Mononuclear cell (primary cell): ENCODE results near the gene NR1H4. TPM values are rescaled to one million over a fixed set of nuclear protein-coding genes. Genes with fewer than 3 reads are reported as not detected.

Experiments used
- H3K27me3 ChIP-seq: 2 replicates; pipeline ENCODE4 v1.6.0; 2011; ENCODE audit warnings: low read length, control low read depth; ENCODE audit not compliant: insufficient read depth
- H3K4me1 ChIP-seq: 2 replicates; pipeline ENCODE4 v1.5.1; 2011; ENCODE audit warnings: mild to moderate bottlenecking, low read length, control low read depth; ENCODE audit not compliant: insufficient read depth
- H3K4me3 ChIP-seq: 2 replicates; pipeline ENCODE4 v1.5.1; 2011; ENCODE audit warnings: mild to moderate bottlenecking, low read length, moderate library complexity
- H3K9me3 ChIP-seq: 2 replicates; pipeline ENCODE4 v1.5.1; 2011; ENCODE audit warnings: low read depth, mild to moderate bottlenecking, control low read depth, low read length
- total RNA-seq: library from RNA; depleted of rRNA; stranded (reverse); fragments of >200 nt; gene quantifications from one replicate; pipeline ENCODE4 v1.2.3, GENCODE V29; 2012

Gene NR1H4
- total RNA-seq, 1 donor, result 0.10 TPM

DNA sequence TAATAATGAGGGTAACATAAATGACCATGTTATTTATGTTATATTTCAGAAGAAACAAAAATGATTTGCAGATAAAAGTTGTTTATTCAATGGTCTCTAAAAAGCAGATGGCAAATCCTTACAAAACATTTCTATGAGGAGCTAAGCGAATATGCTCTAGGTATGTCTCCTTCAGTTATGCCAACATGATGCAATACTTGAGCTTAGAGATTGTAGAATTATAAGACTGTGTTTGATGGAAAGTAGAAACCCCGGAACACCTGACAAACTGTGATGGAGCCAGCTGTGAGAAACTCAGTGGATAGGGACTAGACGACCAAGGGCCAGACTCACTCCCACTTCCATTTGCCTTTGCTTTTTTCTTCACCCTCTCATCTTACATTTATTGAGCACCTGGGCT is 17.8 kb upstream of the NR1H4 start:
- Histone ChIP-seq H3K4me3 (no peak overlapping the region), H3K4me1 (no peaks in the 10 kb centered on the region), H3K9me3 (no peaks in the 10 kb centered on the region), H3K27me3 (no peaks in the 10 kb centered on the region)

DNA sequence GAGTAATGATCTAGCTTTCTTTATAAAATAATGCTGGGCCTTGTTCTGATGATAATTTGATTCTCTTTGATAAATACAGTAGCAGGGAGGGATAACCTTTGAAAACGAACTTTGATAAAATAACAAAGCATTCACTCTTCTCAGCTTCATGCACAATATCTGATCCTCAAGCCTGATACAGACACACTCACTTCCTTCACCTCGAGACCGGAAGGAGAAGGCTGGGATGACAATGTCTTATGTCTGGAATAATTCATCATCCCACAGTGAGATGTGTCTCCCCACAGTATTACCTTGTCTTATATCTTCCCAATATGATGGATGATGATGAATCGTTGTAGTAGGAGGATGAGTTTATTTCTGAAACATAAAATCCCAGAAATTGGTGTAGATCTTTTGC is 15.5 kb upstream of the NR1H4 start:
- Histone ChIP-seq H3K27me3 (no peaks in the 10 kb centered on the region), H3K9me3 (no peaks in the 10 kb centered on the region)

DNA sequence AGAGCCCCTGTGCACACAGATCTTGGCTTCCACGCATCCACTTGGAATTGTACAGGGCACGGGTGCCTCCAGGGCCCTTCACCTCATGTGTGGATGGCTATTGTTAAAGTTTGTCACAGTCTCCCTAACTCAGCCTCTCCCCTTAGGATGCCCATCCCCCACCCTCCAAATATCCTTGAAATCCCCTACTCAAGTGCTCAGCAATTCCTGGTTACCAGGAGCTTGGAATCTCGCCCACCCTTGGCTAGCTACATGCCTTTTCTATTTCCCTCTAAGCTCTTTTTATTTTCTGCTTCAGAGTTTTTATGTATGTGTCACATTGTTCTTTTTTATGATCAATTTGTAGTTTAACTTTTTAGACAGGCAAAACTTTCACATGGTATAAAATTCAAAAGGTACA is 13.0 kb upstream of the NR1H4 start:
- no peaks in the 10 kb centered on the region for H3K27me3 ChIP-seq
- H3K4me1 ChIP-seq, result no peaks in the 10 kb centered on the region
- H3K9me3 ChIP-seq, result no peaks in the 10 kb centered on the region
- no peak overlapping the region for H3K4me3 ChIP-seq

More for the DNA sequence above, 15.5 kb upstream of the NR1H4 start:
- no peaks in the 10 kb centered on the region for H3K4me1 ChIP-seq
- H3K4me3 ChIP-seq, result no peak overlapping the region

DNA sequence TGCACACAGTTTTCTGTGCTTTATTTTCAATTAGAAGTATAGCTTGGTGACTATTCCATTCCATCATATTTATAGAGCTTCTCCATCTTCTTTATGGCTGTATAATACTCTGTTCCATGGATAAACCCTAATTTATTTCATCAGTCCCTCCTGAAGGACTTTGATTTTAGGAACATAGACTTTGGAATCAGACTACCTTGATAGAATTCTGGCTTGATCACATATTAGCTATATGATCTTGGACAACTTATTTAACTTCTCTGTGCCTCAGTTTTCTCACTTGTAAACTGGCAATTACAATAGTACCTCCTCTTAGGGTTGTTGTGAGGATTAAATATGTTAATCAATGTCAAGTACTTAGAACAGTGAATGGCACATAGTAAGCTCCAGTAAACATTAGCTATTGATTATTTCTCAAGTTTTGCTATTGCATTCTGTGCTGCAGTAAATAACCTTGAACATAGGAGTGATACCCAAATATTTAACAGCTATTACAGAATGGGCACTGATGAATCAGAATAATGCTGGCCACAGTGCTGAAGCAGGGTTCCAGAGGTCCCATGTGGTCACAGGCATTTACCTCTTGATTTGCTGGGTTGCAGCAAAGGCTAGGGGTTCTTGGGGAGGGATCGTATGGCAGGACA is 12.2 kb upstream of the NR1H4 start:
- H3K27me3 ChIP-seq, result no peaks in the 10 kb centered on the region

GRCh38 chr12:100463661-100464060 is 10.0 kb upstream of the NR1H4 start:
- Histone ChIP-seq H3K4me3 (no peak overlapping the region), H3K9me3 (no peaks in the 10 kb centered on the region), H3K4me1 (no peaks in the 10 kb centered on the region), H3K27me3 (no peaks in the 10 kb centered on the region)

More for the DNA sequence above, 12.2 kb upstream of the NR1H4 start:
- no peak overlapping the region for H3K4me3 ChIP-seq
- no peaks in the 10 kb centered on the region for H3K4me1 ChIP-seq
- H3K9me3 ChIP-seq, result no peaks in the 10 kb centered on the region

- Histone ChIP-seq H3K9me3 (no peaks in the 10 kb centered on the region), H3K27me3 (no peaks in the 10 kb centered on the region), H3K4me3 (no peak overlapping the region), H3K4me1 (no peaks in the 10 kb centered on the region)
Observed at GRCh38 chr12:100464529-100464928, 9.1 kb upstream of the NR1H4 start.

GRCh38 chr12:100468126-100468525 is 5.5 kb upstream of the NR1H4 start:
- Histone ChIP-seq H3K4me1 (no peaks in the 10 kb centered on the region), H3K27me3 (no peaks in the 10 kb centered on the region), H3K9me3 (no peaks in the 10 kb centered on the region), H3K4me3 (no peak overlapping the region)

GRCh38 chr12:100472325-100472724 is 1.3 kb upstream of the NR1H4 start:
- Histone ChIP-seq H3K27me3 (no peaks in the 10 kb centered on the region), H3K4me1 (no peaks in the 10 kb centered on the region), H3K4me3 (no peak overlapping the region), H3K9me3 (no peaks in the 10 kb centered on the region)

GRCh38 chr12:100473050-100473715 is 483 bp upstream of the NR1H4 start:
- Histone ChIP-seq H3K27me3 (no peaks in the 10 kb centered on the region), H3K4me3 (no peak overlapping the region), H3K4me1 (no peaks in the 10 kb centered on the region), H3K9me3 (no peaks in the 10 kb centered on the region)

DNA sequence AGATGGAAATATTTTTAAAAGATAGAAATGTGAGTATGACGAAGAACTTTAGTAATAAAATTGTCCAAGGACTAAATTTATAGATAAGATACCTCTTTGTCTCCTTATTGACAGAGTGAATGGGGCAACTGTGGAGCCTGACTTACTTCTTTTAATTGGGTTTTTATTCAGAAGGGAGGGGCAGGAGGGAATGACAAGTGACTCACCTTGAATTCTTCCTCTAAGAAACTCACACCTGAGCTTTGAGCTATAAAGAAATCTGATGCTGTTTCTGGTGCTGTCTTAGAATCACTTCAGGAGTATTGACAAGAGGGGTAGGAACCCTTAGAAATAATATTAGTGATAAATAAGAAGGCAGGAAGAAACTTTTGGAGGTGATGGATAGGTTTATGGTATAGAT is 951 bp downstream of the NR1H4 start:
- Histone ChIP-seq H3K4me1 (no peaks in the 10 kb centered on the region), H3K27me3 (no peaks in the 10 kb centered on the region), H3K9me3 (no peaks in the 10 kb centered on the region), H3K4me3 (no peak overlapping the region)

- Histone ChIP-seq H3K4me3 (no peak overlapping the region), H3K4me1 (no peaks in the 10 kb centered on the region), H3K9me3 (no peaks in the 10 kb centered on the region), H3K27me3 (no peaks in the 10 kb centered on the region)
Observed at GRCh38 chr12:100476013-100476751, 2.5 kb downstream of the NR1H4 start.

GRCh38 chr12:100481021-100481420 is 7.4 kb downstream of the NR1H4 start:
- Histone ChIP-seq H3K4me3 (no peak overlapping the region), H3K4me1 (no peaks in the 10 kb centered on the region), H3K9me3 (no peaks in the 10 kb centered on the region), H3K27me3 (no peaks in the 10 kb centered on the region)

DNA sequence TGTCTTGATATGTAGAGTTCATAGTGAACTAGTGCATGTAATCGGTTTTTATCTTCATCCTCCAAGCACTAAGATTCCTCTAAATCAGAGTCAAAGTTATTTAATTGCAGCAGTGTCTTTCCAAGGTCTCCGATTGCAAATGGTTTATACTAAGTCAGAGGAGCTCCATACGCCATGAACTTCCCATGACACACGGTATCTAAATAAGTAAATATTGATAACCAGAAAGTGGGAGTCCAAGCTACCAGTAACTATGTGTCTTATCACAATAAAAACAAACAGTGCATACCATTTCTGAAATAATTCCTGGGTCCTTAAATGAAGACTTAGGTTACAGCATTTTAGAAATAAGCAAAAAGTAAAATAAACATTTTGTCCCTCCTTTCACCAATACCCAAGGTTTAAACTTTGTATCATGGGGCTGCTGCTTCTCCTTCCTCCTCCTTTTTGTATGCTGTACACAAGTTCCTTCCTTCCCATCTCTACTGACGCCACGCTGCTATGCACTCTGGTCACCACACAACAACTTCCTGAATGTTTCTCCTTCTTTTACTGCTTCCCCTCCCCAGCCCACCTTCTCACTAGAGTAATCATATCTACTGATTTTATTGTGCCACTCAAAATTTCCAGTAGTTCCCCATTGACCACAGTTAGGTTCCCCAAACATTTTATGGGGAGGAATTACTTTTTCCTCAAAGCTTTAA is 10.7 kb downstream of the NR1H4 start:
- no peaks in the 10 kb centered on the region for H3K27me3 ChIP-seq
- H3K4me1 ChIP-seq, result no peaks in the 10 kb centered on the region
- H3K9me3 ChIP-seq, result no peaks in the 10 kb centered on the region
- H3K4me3 ChIP-seq, result no peak overlapping the region

DNA sequence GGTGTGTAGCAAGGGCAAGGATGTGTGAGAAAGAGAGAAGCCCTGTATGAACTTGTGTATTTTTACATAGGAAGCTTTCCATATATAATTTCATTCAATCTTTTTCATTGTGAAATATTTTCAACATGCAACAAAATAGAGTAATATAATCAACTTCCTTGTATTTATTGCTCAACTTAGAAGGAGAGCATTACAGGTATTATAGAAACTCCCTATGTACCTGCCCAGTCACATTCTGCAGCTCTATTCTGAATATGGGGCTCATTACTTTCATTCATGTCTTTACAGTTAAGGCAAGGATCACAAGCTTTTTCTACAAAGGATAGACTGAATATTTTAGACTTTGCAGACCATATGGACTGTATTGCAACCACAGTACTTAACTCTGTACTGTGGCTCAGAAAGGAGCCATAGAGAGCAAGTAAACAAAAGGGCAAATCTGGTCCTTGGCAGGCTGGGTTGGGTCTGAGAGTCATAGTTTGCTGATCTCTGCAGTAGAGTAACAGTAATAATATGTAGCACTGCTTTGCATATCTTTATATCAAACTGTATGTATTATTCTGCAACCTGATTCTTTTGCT is 11.3 kb downstream of the NR1H4 start:
- Histone ChIP-seq H3K4me1 (no peaks in the 10 kb centered on the region), H3K4me3 (no peak overlapping the region), H3K9me3 (no peaks in the 10 kb centered on the region), H3K27me3 (no peaks in the 10 kb centered on the region)

DNA sequence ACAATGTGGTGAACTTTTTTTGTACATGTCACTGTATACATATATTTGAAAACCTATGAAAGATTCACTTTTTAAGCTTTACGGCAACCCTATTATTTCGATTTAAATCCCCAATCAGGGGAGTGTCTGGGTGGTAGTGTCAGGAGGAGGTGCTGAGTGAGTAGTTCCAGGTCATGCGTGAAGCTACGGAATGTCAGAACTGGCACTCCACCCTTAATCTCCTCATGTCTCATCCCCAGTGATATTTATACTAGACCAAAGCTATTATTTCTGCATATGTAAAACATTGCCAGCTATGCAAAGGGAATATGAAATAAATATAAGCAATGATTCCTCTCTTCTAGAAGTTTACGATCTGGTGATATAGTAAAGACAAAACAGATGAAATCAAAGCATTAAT is 12.3 kb downstream of the NR1H4 start:
- no peaks in the 10 kb centered on the region for H3K4me1 ChIP-seq
- H3K9me3 ChIP-seq, result no peaks in the 10 kb centered on the region
- no peaks in the 10 kb centered on the region for H3K27me3 ChIP-seq
- H3K4me3 ChIP-seq, result no peak overlapping the region
